Right lobe of liver (tissue), 6 donors: ENCODE measurements around the gene KCNA3. TPM values are rescaled to one million over a fixed set of nuclear protein-coding genes. Genes with fewer than 3 reads are reported as not detected.

Source experiments
- ATAC-seq, 4 donors: fragments of 200-7000 bp; cut with Tn5 transposase; one replicate each; pipeline ENCODE4 v1.9.1; 2020; ENCODE audit warnings: mild to moderate bottlenecking in 4 of 4, moderate library complexity in 4 of 4
- DNase-seq, 3 donors: peaks; one replicate each; pipeline ENCODE4 v3.0.0-alpha.2; 2020
- H3K27ac ChIP-seq, 3 donors: fragments of 200-600 bp; one replicate each; pipeline ENCODE4 v1.8.0; 2022
- H3K27me3 ChIP-seq, 2 donors: fragments of 200-600 bp; one replicate each; pipeline ENCODE4 v1.8.0; 2022
- H3K36me3 ChIP-seq, 4 donors: fragments of 200-600 bp; sonication (generic) in 1 of 4; one replicate each; pipeline versions ENCODE4 v1.5.1 to v1.8.0; 2017 to 2022; ENCODE audit warnings: control low read depth in 1 of 4
- H3K4me1 ChIP-seq, 4 donors: fragments of 200-600 bp; sonication (generic) in 1 of 4; one replicate each; pipeline versions ENCODE4 v1.5.1 to v1.8.0; 2017 to 2022; ENCODE audit warnings: control low read depth in 1 of 4
- H3K4me3 ChIP-seq, 3 donors: fragments of 200-600 bp; one replicate each; pipeline ENCODE4 v1.8.0; 2022
- H3K9me3 ChIP-seq, 4 donors: fragments of 200-600 bp; sonication (generic) in 1 of 4; one replicate each; pipeline versions ENCODE4 v1.5.1 to v1.8.0; 2017 to 2022; ENCODE audit warnings: control low read depth in 1 of 4
- POLR2A ChIP-seq: fragments of 450-650 bp; IDR thresholded peaks from one replicate; pipeline ENCODE4 v1.6.1; 2017; ENCODE audit warnings: antibody characterized with exemption, mild to moderate bottlenecking
- WGBS: methylation state at CpG from one replicate; pipeline ENCODE4 v1.1.6; 2018; ENCODE audit warnings: low coverage, low lambda C conversion rate; ENCODE audit not compliant: insufficient coverage; ENCODE audit errors: missing lambda C conversion rate; 5-methylcytosine and 5-hydroxymethylcytosine counted together
- intact Hi-C, 2 donors: fragments of 100-400 bp; cut with DNase I; formaldehyde crosslinking; loops; one replicate each; pipeline versions ENCODE4 v1.11.2 to v1.14.1; 2022
- total RNA-seq, 6 experiments: library from RNA; depleted of rRNA in 2 of 6; stranded (reverse); fragments of >200 nt in 2 of 6; fragmentation: NEBNext Ultra II Directional in 3 of 6; extraction: Animal tissue kit (Norgen Biotek cat#: 25700) in 3 of 6; gene quantifications; one replicate each; pipeline versions ENCODE4 v1.1.0 to v1.2.4, GENCODE V29; 2016 to 2023
- TF ChIP-seq, protein P1 (sequence below), 4 donors: fragments of 200-600 bp in 3 of 4; fragments of 450-650 bp in 1 of 4; IDR thresholded peaks; one replicate each; pipeline versions ENCODE4 v1.5.1 to v1.8.0; 2016 to 2022; ENCODE audit warnings: antibody characterized with exemption in 4 of 4, mild to moderate bottlenecking in 2 of 4
- donor health status: DM: no; HTN: yes; CAD: no.
- donor health status: DM: no; HTN: no; CAD: no.
- donor health status: DM: no; HTN: no; CAD: no.
- donor health status: DM: no; HTN: yes; CAD: no.
- donor health status: DM: no; HTN: yes; CAD: no.

KCNA3 gene
- total RNA-seq, 6 experiments from 2014 or later: 0.09 to 1.2 (median 0.45) TPM

DNA sequence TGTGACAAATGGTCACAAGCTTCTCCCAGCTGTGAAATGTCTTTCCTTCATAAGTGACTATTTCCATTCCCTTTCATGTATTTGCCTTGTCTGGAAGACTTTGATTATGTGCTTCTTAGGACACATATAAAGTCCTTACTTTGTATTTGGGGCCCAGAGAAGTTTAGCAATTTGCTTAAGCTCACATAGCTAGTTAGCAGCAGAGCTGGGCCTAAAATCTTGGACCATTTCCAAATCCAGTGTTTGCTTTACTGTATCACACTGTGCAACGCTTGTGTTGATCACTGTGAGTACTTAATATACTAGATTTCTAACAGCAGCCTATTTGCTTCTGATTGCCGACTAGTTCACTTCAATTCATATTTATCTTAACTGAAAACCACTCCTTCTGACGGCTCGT is 2.2 kb upstream of the KCNA3 start:
- Histone ChIP-seq H3K27me3 (peaks cover 0 to 19% of the 10 kb centered on the region in 2 donors), H3K4me3 (no peak overlapping the region), H3K36me3 (no peaks in the 10 kb centered on the region), H3K4me1 (peaks cover 0 to 11% (median 2%) of the 10 kb centered on the region in 4 donors), H3K9me3 (no peaks in the 10 kb centered on the region), H3K27ac (no peak overlapping the region)
- DNase-seq (no peak), ATAC-seq (no peak)
- WGBS: 63% methylated on average over 4 of the region's 4 CpGs
- intact Hi-C loops: no loop called here
- TF ChIP-seq, protein P1, sequence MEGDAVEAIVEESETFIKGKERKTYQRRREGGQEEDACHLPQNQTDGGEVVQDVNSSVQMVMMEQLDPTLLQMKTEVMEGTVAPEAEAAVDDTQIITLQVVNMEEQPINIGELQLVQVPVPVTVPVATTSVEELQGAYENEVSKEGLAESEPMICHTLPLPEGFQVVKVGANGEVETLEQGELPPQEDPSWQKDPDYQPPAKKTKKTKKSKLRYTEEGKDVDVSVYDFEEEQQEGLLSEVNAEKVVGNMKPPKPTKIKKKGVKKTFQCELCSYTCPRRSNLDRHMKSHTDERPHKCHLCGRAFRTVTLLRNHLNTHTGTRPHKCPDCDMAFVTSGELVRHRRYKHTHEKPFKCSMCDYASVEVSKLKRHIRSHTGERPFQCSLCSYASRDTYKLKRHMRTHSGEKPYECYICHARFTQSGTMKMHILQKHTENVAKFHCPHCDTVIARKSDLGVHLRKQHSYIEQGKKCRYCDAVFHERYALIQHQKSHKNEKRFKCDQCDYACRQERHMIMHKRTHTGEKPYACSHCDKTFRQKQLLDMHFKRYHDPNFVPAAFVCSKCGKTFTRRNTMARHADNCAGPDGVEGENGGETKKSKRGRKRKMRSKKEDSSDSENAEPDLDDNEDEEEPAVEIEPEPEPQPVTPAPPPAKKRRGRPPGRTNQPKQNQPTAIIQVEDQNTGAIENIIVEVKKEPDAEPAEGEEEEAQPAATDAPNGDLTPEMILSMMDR (IDR thresholded peaks at IDR 0.05): no peak
- TF ChIP-seq POLR2A: no peak

DNA sequence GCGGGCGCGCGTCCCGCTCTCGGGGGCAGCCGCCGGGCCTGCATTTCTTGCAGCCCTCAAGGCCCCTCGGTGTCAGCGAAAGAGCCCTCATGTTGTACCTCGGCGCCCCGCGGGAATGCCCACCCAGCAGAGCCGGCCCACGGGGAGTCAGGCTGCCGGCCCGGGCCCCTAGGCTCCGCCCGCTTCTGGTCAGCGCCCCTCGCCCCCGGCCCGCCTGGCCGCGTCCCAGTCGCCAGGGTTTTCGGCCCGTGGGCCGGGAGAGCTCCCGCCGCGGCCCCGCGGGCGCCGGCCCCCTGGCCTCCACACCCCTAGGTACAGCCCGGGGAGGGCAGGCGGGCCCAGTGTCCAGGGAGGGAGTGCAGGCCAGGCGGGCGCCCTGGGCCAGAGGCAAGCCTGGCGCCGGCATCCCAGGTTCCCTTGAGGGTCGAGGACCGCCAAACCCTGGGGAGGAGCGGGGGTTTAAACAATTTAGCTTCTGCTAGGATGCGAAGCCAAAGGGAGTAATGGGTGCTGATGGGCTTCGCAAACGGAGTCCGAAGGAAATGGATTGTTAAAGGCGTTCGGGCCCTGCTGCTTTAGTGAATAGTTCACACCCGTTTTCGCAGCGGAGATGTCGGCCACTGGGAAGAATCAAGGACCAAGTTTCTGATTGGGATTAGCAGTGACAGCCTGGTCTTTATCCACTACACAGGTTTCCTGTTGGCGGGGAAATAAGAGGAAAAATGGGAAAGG is 486 bp upstream of the KCNA3 start:
- no peak for TF ChIP-seq POLR2A
- TF ChIP-seq, protein P1 (IDR thresholded peaks at IDR 0.05): no peak
- ATAC-seq: peak; percentile 14 to 27 (median 21)
- Histone ChIP-seq H3K4me3 (peak overlapping the region; percentile 29 to 50 (median 32)), H3K27ac (peak overlapping the region in 2 of 3 donors; percentile 6 to 37), H3K27me3 (peaks cover 0 to 19% of the 10 kb centered on the region in 2 donors), H3K9me3 (no peaks in the 10 kb centered on the region), H3K36me3 (no peaks in the 10 kb centered on the region), H3K4me1 (peaks cover 0 to 11% (median 2%) of the 10 kb centered on the region in 4 donors)
- intact Hi-C loops: no loop called here
- WGBS: 27% methylated on average over 15 of the region's 57 CpGs
- no peak for DNase-seq

DNA sequence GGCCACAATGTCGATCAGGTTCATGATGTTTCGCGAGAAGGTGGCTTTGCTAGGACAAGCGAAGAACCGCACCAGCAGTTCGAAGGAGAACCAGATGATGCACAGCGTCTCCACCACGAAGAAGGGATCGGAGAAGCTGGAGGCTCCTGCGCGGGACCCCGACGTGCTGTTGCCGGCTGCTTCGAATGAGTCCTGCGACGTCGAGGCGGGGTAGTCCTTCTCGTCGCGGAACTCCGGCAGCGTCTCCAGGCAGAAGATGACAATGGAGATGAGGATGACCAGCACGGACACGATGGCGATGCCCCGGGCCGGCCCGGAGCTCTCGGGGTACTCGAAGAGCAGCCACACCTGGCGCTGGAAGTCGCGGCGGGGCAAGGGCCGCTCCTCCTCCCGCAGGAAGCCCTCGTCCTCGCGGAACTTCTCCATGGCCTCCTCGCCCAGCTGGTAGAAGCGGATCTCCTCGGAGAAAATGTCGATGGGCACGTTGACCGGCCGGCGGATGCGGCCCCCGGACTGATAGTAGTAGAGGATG is 869 bp downstream of the KCNA3 start:
- no peak for DNase-seq
- Histone ChIP-seq H3K27me3 (peaks cover 0 to 19% of the 10 kb centered on the region in 2 donors), H3K9me3 (no peaks in the 10 kb centered on the region), H3K4me1 (peaks cover 0 to 11% (median 2%) of the 10 kb centered on the region in 4 donors), H3K36me3 (no peaks in the 10 kb centered on the region), H3K4me3 (peak overlapping the region; percentile 29 to 50 (median 32)), H3K27ac (peak overlapping the region in 1 of 3 donors; percentile 37)
- ATAC-seq: no peak
- TF ChIP-seq POLR2A: no peak
- TF ChIP-seq, protein P1 (IDR thresholded peaks at IDR 0.05): no peak
- 60% methylated on average over 7 of the region's 51 CpGs for WGBS
- intact Hi-C loops: no loop called here

DNA sequence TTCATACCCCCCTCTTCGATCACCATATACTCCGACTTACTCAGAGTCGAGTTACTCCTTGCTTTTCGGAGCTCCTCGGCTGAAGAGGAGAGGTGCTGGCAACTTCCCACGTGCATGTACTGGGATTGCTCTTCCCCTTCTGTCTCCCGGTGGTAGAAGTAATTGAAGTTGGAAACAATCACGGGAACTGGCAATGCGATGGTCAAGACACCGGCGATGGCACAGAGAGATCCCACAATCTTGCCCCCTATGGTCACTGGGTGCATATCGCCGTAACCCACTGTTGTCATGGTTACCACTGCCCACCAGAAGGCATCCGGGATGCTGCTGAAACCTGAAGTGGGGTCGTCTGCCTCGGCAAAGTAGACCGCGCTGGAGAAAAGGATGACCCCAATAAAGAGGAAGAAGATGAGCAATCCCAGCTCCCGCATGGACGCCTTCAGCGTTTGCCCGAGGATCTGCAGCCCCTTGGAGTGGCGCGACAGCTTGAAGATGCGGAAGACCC is 1.5 kb downstream of the KCNA3 start:
- Histone ChIP-seq H3K27me3 (peaks cover 0 to 19% of the 10 kb centered on the region in 2 donors), H3K9me3 (no peaks in the 10 kb centered on the region), H3K36me3 (no peaks in the 10 kb centered on the region), H3K4me3 (peak overlapping the region in 1 of 3 donors; percentile 50), H3K27ac (peak overlapping the region in 1 of 3 donors; percentile 15), H3K4me1 (peaks cover 0 to 11% (median 2%) of the 10 kb centered on the region in 4 donors)
- intact Hi-C loops: no loop called here
- DNase-seq (no peak), ATAC-seq (no peak)
- WGBS: 61% methylated on average over 20 of the region's 25 CpGs
- TF ChIP-seq, protein P1 (IDR thresholded peaks at IDR 0.05): no peak
- no peak for TF ChIP-seq POLR2A
